HG02610 (cell line): ENCODE data around the gene KCND2.

Experiments used
- ATAC-seq: cut with Tn5 transposase; IDR thresholded peaks from one replicate; pipeline ENCODE4 v1.9.1; 2021; ENCODE audit warnings: mild to moderate bottlenecking, moderate library complexity; ENCODE audit not compliant: unreplicated experiment

Gene KCND2

GRCh38 chr7:120405652-120406051 lies 132.7 kb downstream of the KCND2 start:
- ATAC-seq, result no peak

GRCh38 chr7:120407010-120407409 lies 134.0 kb downstream of the KCND2 start:
- no peak for ATAC-seq

- ATAC-seq, result peak; percentile 91
These were observed 139.4 kb downstream of the KCND2 start for GRCh38 chr7:120412139-120413050.

GRCh38 chr7:120413164-120413563 lies 140.2 kb downstream of the KCND2 start:
- no peak for ATAC-seq

GRCh38 chr7:120417244-120417979 lies 144.4 kb downstream of the KCND2 start:
- ATAC-seq, result no peak

- ATAC-seq, result peak; percentile 95
These were observed 148.2 kb downstream of the KCND2 start for GRCh38 chr7:120421151-120421651.

GRCh38 chr7:120431016-120431415 lies 158.0 kb downstream of the KCND2 start:
- peak; percentile 86 for ATAC-seq

- peak; percentile 42 for ATAC-seq
These were observed 163.6 kb downstream of the KCND2 start for GRCh38 chr7:120436487-120437060.

- ATAC-seq, result peak; percentile 85
These were observed 168.9 kb downstream of the KCND2 start for GRCh38 chr7:120441850-120442249.

- peak; percentile 55 for ATAC-seq
These were observed 169.9 kb downstream of the KCND2 start for GRCh38 chr7:120442838-120443237.

GRCh38 chr7:120444650-120445049 lies 171.7 kb downstream of the KCND2 start:
- no peak for ATAC-seq

- no peak for ATAC-seq
These were observed 172.3 kb downstream of the KCND2 start for GRCh38 chr7:120445276-120445675.

GRCh38 chr7:120452665-120453064 lies 179.7 kb downstream of the KCND2 start:
- no peak for ATAC-seq

GRCh38 chr7:120456699-120457098 lies 183.7 kb downstream of the KCND2 start:
- no peak for ATAC-seq

GRCh38 chr7:120460949-120461348 lies 188.0 kb downstream of the KCND2 start:
- no peak for ATAC-seq

GRCh38 chr7:120462991-120463390 lies 190.0 kb downstream of the KCND2 start:
- ATAC-seq, result no peak

- ATAC-seq, result no peak
These were observed 191.1 kb downstream of the KCND2 start for GRCh38 chr7:120464104-120464503.

GRCh38 chr7:120467676-120468075 lies 194.7 kb downstream of the KCND2 start:
- no peak for ATAC-seq

GRCh38 chr7:120468611-120469010 lies 195.6 kb downstream of the KCND2 start:
- no peak for ATAC-seq

GRCh38 chr7:120472892-120473291 lies 199.9 kb downstream of the KCND2 start:
- ATAC-seq, result no peak

GRCh38 chr7:120473352-120473751 lies 200.4 kb downstream of the KCND2 start:
- ATAC-seq, result no peak
